ENCODE measurements around the gene ARHGAP6. TPM values are rescaled to one million over a fixed set of nuclear protein-coding genes. Genes with fewer than 3 reads are reported as not detected.

Gene ARHGAP6
- total RNA-seq, 4 donors from 2014 or later, result 17.2 to 47.0 (median 21.6) TPM

DNA sequence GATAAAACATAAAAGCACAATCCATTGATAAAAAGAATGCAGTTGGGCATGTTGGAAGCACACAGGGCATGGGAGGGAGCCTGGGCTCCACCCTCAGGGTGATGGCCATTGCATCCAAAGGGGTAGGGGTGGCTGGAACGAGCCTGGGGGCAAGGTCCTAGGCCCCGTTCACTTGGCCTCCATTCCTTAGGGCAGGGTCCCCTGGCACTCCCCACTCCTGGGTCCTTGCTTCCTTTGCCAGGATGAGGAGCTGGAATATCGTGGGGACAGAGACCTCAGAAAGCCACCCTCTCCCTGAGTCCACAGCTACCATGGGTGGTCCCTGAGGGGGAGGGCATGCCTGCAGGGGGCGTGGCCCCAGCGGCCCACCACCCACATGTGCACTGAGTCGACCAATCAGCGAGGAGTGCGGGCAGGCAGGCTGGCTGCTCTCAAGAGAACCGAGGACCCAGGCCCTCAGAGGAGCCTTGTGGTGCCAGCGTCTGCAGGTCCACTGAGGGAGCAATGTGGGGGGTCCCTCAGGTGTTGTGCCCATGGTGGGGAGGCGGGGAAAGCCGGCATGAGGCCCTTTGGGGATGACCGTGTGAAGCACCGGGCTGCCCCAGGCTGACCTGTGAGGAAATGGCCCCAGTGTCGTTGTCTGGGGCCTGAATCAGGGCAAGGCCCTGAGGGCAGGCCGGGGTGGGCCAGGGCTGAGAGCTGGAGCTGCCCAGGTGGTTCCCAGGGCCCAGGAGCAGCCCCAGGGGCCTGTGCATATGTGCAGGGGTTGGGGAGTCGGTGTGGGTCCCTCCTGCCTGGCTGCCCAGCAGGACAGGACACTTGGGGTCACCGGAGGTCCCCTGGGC lies 451.2 kb downstream of the ARHGAP6 start:
- Histone ChIP-seq H3K4me1 (no peaks in the 10 kb centered on the region), H3K27ac (no peak overlapping the region), H3K9me3 (no peaks in the 10 kb centered on the region), H3K36me3 (no peaks in the 10 kb centered on the region), H3K4me3 (no peak overlapping the region), H3K27me3 (no peaks in the 10 kb centered on the region)
- intact Hi-C loops (cut with DNase I; ENCODE audit: low total_unique reads), result no loop called here
- no peak for TF ChIP-seq POLR2A (IDR thresholded peaks at IDR 0.05)
- TF ChIP-seq, protein P1, sequence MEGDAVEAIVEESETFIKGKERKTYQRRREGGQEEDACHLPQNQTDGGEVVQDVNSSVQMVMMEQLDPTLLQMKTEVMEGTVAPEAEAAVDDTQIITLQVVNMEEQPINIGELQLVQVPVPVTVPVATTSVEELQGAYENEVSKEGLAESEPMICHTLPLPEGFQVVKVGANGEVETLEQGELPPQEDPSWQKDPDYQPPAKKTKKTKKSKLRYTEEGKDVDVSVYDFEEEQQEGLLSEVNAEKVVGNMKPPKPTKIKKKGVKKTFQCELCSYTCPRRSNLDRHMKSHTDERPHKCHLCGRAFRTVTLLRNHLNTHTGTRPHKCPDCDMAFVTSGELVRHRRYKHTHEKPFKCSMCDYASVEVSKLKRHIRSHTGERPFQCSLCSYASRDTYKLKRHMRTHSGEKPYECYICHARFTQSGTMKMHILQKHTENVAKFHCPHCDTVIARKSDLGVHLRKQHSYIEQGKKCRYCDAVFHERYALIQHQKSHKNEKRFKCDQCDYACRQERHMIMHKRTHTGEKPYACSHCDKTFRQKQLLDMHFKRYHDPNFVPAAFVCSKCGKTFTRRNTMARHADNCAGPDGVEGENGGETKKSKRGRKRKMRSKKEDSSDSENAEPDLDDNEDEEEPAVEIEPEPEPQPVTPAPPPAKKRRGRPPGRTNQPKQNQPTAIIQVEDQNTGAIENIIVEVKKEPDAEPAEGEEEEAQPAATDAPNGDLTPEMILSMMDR (IDR thresholded peaks at IDR 0.05), result no peak
- no peak for DNase-seq

DNA sequence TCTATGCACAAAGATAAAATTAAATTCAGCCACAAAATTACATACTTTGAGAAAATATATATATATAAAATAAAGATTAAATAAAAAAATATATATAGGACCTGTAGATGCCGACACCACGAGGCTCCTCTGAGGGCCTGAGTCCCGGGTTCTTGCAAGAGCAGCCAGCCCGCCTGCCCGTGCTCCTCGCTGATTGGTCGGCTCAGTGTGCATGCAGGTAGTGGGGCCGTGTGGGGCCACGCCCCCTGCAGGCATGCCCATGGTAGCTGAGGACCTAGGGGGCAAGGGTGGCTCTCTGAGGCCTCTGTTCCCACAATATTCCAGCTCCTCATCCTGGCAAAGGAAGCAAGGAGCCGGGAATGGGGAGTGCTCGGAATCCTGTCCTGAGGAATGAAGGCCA lies 453.0 kb downstream of the ARHGAP6 start:
- no peak for DNase-seq
- Histone ChIP-seq H3K9me3 (no peaks in the 10 kb centered on the region), H3K27ac (no peak overlapping the region), H3K4me3 (no peak overlapping the region), H3K36me3 (no peaks in the 10 kb centered on the region), H3K27me3 (no peaks in the 10 kb centered on the region), H3K4me1 (no peaks in the 10 kb centered on the region)
- no peak for TF ChIP-seq POLR2A (IDR thresholded peaks at IDR 0.05)
- TF ChIP-seq, protein P1 (IDR thresholded peaks at IDR 0.05), result no peak
- intact Hi-C loops (cut with DNase I; ENCODE audit: low total_unique reads), result no loop called here

DNA sequence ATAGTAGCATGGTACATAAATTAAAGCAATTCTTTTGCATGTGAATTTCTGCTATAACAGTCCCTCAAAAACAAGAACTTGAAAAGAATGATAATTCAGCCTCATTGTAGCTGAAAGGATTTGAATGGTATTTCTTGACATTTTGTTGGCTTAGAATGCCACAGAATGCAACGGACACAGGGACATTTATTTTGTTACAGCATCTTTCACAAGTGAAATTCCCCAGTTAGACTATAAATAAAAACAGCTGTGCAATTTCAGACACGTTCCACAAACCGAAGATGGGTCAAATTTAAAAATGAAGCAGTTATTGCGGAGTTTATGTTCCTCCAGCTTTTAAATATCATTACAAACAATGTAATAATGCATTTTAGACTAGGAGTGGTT lies 455.3 kb downstream of the ARHGAP6 start:
- Histone ChIP-seq H3K4me3 (no peak overlapping the region), H3K4me1 (no peaks in the 10 kb centered on the region), H3K9me3 (no peaks in the 10 kb centered on the region), H3K27me3 (no peaks in the 10 kb centered on the region), H3K36me3 (no peaks in the 10 kb centered on the region), H3K27ac (no peak overlapping the region)
- TF ChIP-seq, protein P1 (IDR thresholded peaks at IDR 0.05), result no peak
- TF ChIP-seq POLR2A (IDR thresholded peaks at IDR 0.05), result no peak
- DNase-seq, result no peak
- intact Hi-C loops (cut with DNase I; ENCODE audit: low total_unique reads), result no loop called here

DNA sequence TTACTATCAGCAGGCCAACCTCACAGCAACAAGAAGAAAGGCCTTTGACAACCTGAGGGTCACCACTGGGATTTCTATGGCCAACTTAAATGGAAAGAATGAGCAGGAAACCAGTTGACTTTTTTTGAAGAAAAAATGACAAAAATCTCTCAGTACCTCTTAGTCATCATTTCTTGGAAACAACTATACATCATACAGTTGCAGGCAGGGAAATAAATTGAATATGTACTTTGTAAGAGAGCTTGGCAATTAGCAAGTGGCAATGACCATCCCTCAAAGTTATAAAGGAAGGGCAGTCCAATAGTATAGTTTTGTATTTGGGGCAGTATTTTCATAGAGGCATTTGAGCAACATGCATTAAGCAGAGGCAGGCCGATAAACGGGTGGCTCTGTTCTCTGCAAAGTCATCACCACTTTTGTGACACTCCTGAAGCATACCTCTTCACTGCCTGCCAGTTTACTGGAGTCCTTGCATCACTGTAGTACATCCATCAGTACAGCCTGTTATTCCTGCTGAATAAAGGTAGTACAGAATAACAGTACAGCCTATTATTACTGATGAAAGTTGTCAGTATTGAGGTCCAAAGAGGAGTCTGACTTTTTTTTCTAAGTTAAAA lies 455.8 kb downstream of the ARHGAP6 start:
- DNase-seq, result no peak
- Histone ChIP-seq H3K36me3 (no peaks in the 10 kb centered on the region), H3K4me3 (no peak overlapping the region), H3K27me3 (no peaks in the 10 kb centered on the region), H3K27ac (no peak overlapping the region), H3K9me3 (no peaks in the 10 kb centered on the region), H3K4me1 (no peaks in the 10 kb centered on the region)
- no peak for TF ChIP-seq POLR2A (IDR thresholded peaks at IDR 0.05)
- TF ChIP-seq, protein P1 (IDR thresholded peaks at IDR 0.05), result no peak
- intact Hi-C loops (cut with DNase I; ENCODE audit: low total_unique reads), result no loop called here

DNA sequence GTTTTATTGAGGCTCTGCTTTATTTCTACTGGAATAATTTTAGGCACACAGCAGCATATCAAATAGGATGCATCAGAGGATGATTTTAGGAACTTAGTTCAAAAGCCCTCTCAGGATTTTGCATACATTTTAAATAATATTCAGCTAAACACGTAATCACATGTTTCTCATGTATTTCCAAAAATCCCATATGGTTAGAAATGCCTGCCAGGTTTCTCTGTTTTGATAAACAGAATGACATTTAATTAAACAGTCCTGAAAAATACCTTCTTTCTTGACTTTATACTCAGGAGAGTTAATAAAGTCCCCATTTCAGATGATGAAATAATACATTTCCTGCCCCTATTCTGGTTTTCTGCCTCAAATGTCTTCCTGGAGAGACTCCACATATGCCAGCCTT lies 459.0 kb downstream of the ARHGAP6 start:
- Histone ChIP-seq H3K27me3 (no peaks in the 10 kb centered on the region), H3K4me3 (no peak overlapping the region), H3K9me3 (no peaks in the 10 kb centered on the region), H3K4me1 (no peaks in the 10 kb centered on the region), H3K27ac (no peak overlapping the region), H3K36me3 (no peaks in the 10 kb centered on the region)
- TF ChIP-seq, protein P1 (IDR thresholded peaks at IDR 0.05), result no peak
- TF ChIP-seq POLR2A (IDR thresholded peaks at IDR 0.05), result no peak
- intact Hi-C loops (cut with DNase I; ENCODE audit: low total_unique reads), result no loop called here
- DNase-seq, result no peak

Measured in uterus (tissue), 4 donors.